Hematopoietic multipotent progenitor cell treated with erythropoietin and hydrocortisone succinate and interleukin-3 and kit ligand, for 4 days (in vitro differentiated cells): ENCODE measurements around the gene LIG1.

ENCODE experiments used
- DNase-seq: peaks from one replicate; pipeline ENCODE4 v3.0.0-alpha.2; 2015

Gene LIG1

DNA sequence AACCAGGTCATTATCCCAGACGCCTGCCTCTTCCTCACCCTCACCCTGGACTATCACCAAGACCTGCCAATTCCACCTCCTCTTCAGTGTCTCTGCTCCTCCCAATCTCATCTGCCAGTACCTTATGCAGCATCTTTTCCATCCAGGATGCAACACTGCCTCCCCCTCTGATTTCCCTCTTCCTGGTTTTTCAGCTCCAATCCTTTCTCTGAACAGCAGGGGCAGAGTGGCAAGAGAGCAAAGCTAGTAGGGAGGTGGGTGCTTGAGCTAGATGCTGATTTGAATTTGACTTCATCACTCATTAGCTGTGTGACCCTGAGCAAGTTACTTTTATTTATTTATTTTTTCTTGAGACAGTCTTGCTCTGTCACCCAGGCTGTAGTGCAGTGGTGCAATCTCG, 100.7 kb downstream of the LIG1 start:
- no peak for DNase-seq
